HCT116 (cell line): ENCODE data around the gene ADD2. TPM values are rescaled to one million over a fixed set of nuclear protein-coding genes. Genes with fewer than 3 reads are reported as not detected.

ENCODE experiments used
- ATAC-seq: fragments of 200-7000 bp; cut with Tn5 transposase; 2 replicates; pipeline ENCODE4 v1.9.1; 2020; ENCODE audit warnings: mild to moderate bottlenecking, moderate library complexity
- BruUV-seq: library from RNA; stranded (reverse); fragments of 400-500 nt; replicated peaks from 2 replicates; lab custom pipeline; 2021; lab: Mats Ljungman, UMichigan
- CTCF ChIA-PET: fragments of 300-600 bp; sonication (Branson Sonifier 250); formaldehyde crosslinking; loops from one replicate; lab custom pipeline; 2021; ENCODE audit warnings: antibody characterized with exemption; lab: Charles Lee
- POLR2A ChIA-PET: fragments of 300-600, 350-600 bp; sonication (Branson Sonifier 250); formaldehyde crosslinking; loops from one replicate; lab custom pipeline; 2021; ENCODE audit warnings: antibody characterized with exemption; lab: Charles Lee
- RAD21 ChIA-PET, 2 experiments: fragments of 300-600 bp; sonication (Branson Sonifier 250); formaldehyde crosslinking; loops; one replicate each; lab custom pipeline; 2023; ENCODE audit warnings: low total read pairs in 2 of 2; ENCODE audit not compliant: uncharacterized antibody in 2 of 2, unreplicated experiment in 2 of 2, low non-redundant PET in 1 of 2; lab: Charles Lee
- DNase-seq: peaks from one replicate; pipeline ENCODE4 v3.0.0-alpha.2; 2010; ENCODE audit warnings: low read depth, low spot score
- H2AFZ ChIP-seq: fragments of 200-600 bp; shearing (Covaris generic), sonication (generic); 2 replicates; pipeline ENCODE4 v1.6.1; 2017; ENCODE audit warnings: low read depth, mixed run types, mixed read lengths, antibody characterized with exemption, low read length; ENCODE audit not compliant: poor library complexity, severe bottlenecking
- H3K27ac ChIP-seq: 2 replicates; pipeline ENCODE4 v1.5.1; 2012; ENCODE audit warnings: low read depth, low read length
- H3K27me3 ChIP-seq: fragments of 200-600 bp; sonication (generic); 2 replicates; pipeline ENCODE4 v1.6.1; 2016; ENCODE audit warnings: mixed run types, low read length, mixed read lengths; ENCODE audit not compliant: insufficient read depth
- H3K36me3 ChIP-seq, 2 experiments: fragments of 200-500 bp in 1 of 2; fragments of 200-600 bp in 1 of 2; sonication (Bioruptor generic) in 1 of 2; sonication (generic) in 1 of 2; 2 replicates each; pipeline versions ENCODE4 v1.5.1 to v1.6.1; 2014 to 2016; ENCODE audit warnings: low read length in 2 of 2, inconsistent platforms in 1 of 2, mixed read lengths in 1 of 2, mixed run types in 1 of 2; ENCODE audit not compliant: insufficient read depth in 2 of 2, control insufficient read depth in 1 of 2
- H3K4me1 ChIP-seq, 2 experiments: fragments of 200-600 bp in 1 of 2; sonication (generic) in 1 of 2; 2 replicates each; pipeline versions ENCODE4 v1.5.1 to v1.6.1; 2012 to 2017; ENCODE audit warnings: low read length in 2 of 2, inconsistent platforms in 1 of 2, mild to moderate bottlenecking in 1 of 2, mixed read lengths in 1 of 2, mixed run types in 1 of 2, moderate library complexity in 1 of 2; ENCODE audit not compliant: insufficient read depth in 2 of 2, control insufficient read depth in 1 of 2
- H3K4me2 ChIP-seq: fragments of 200-600 bp; sonication (generic); 2 replicates; pipeline ENCODE4 v1.6.1; 2017; ENCODE audit warnings: mixed run types, low read length, mixed read lengths
- H3K4me3 ChIP-seq, 2 experiments: fragments of 200-600 bp in 1 of 2; sonication (generic) in 1 of 2; replicated peaks in 1 of 2; 2 replicates each; pipeline ENCODE4 v1.5.1; 2011 to 2016; ENCODE audit warnings: low read length in 2 of 2, control low read depth in 1 of 2, low read depth in 1 of 2, mild to moderate bottlenecking in 1 of 2, mixed read lengths in 1 of 2, mixed run types in 1 of 2
- H3K79me2 ChIP-seq: fragments of 200-600 bp; sonication (generic); 2 replicates; pipeline ENCODE4 v1.6.1; 2017; ENCODE audit warnings: mild to moderate bottlenecking, mixed run types, low read length, moderate library complexity, mixed read lengths; ENCODE audit not compliant: insufficient read depth
- H3K9ac ChIP-seq: fragments of 200-600 bp; sonication (generic); 2 replicates; pipeline ENCODE4 v1.6.1; 2016; ENCODE audit warnings: low read length, mixed read lengths
- H3K9me2 ChIP-seq: fragments of 200-600 bp; sonication (generic), shearing (Covaris generic); 2 replicates; pipeline ENCODE4 v1.6.1; 2017; ENCODE audit warnings: mixed run types, mild to moderate bottlenecking, moderate library complexity; ENCODE audit not compliant: insufficient read depth
- H3K9me3 ChIP-seq, 2 experiments: fragments of 200-500 bp in 1 of 2; fragments of 200-600 bp in 1 of 2; sonication (Bioruptor generic) in 1 of 2; sonication (generic) in 1 of 2; 2 replicates each; pipeline ENCODE4 v1.6.1; 2014 to 2017; ENCODE audit warnings: low read length in 2 of 2, mixed read lengths in 2 of 2, inconsistent platforms in 1 of 2, low read depth in 1 of 2, mild to moderate bottlenecking in 1 of 2, mixed run types in 1 of 2, moderate library complexity in 1 of 2; ENCODE audit not compliant: control insufficient read depth in 1 of 2, insufficient read depth in 1 of 2
- H4K20me1 ChIP-seq: fragments of 200-600 bp; sonication (generic), shearing (Covaris generic); 2 replicates; pipeline ENCODE4 v1.6.1; 2017; ENCODE audit warnings: mixed run types, mild to moderate bottlenecking, moderate library complexity; ENCODE audit not compliant: insufficient read depth
- ATF3 ChIP-seq: IDR thresholded peaks from 2 replicates; pipeline ENCODE4 v1.6.1; 2012
- CBX3 ChIP-seq: IDR thresholded peaks from 2 replicates; pipeline ENCODE4 v1.6.1; 2012; ENCODE audit warnings: low read depth
- CTCF ChIP-seq, 3 experiments: fragments of 200-600 bp in 1 of 3; sonication (generic) in 1 of 3; IDR thresholded peaks in 2 of 3; conservative IDR thresholded peaks in 1 of 3; 2 replicates each; pipeline ENCODE4 v1.5.1; 2012 to 2017; ENCODE audit warnings: low read depth in 2 of 3, low read length in 2 of 3, antibody characterized with exemption in 1 of 3, borderline replicate concordance in 1 of 3, control low read depth in 1 of 3, mild to moderate bottlenecking in 1 of 3, mixed read lengths in 1 of 3, mixed run types in 1 of 3, moderate library complexity in 1 of 3; ENCODE audit not compliant: insufficient read depth in 1 of 3
- ELF1 ChIP-seq: IDR thresholded peaks from 2 replicates; pipeline ENCODE4 v1.6.1; 2012; ENCODE audit warnings: low read depth, borderline replicate concordance
- EZH2 ChIP-seq: fragments of 200-600 bp; sonication (generic); IDR thresholded peaks from 2 replicates; pipeline ENCODE4 v1.6.1; 2017; ENCODE audit warnings: antibody characterized with exemption, mixed run types
- EZH2phosphoT487 ChIP-seq: fragments of 200-600 bp; IDR thresholded peaks from 2 replicates; pipeline ENCODE4 v1.6.1; 2018; ENCODE audit warnings: antibody characterized with exemption, borderline replicate concordance
- FOSL1 ChIP-seq: IDR thresholded peaks from 2 replicates; pipeline ENCODE4 v1.6.1; 2012; ENCODE audit warnings: low read depth
- JUND ChIP-seq: IDR thresholded peaks from 2 replicates; pipeline ENCODE4 v1.6.1; 2012
- MAX ChIP-seq: IDR thresholded peaks from 2 replicates; pipeline ENCODE4 v1.6.1; 2012
- POLR2A ChIP-seq: IDR thresholded peaks from 2 replicates; pipeline ENCODE4 v1.7.0; 2011; ENCODE audit warnings: borderline replicate concordance; ENCODE audit not compliant: insufficient read depth, insufficient read length; ENCODE audit errors: extremely low read depth
- POLR2AphosphoS5 ChIP-seq: IDR thresholded peaks from 2 replicates; pipeline ENCODE4 v1.6.1; 2011; ENCODE audit warnings: mild to moderate bottlenecking, low read depth, low read length, moderate library complexity
- REST ChIP-seq: IDR thresholded peaks from 2 replicates; pipeline ENCODE4 v1.6.1; 2012; ENCODE audit warnings: low read depth
- SIN3A ChIP-seq: IDR thresholded peaks from 2 replicates; pipeline ENCODE4 v1.6.1; 2012; ENCODE audit warnings: low read depth
- SP1 ChIP-seq: IDR thresholded peaks from 2 replicates; pipeline ENCODE4 v1.6.1; 2012; ENCODE audit warnings: low read depth
- ZBTB33 ChIP-seq: IDR thresholded peaks from 2 replicates; pipeline ENCODE4 v1.6.1; 2011; ENCODE audit warnings: mild to moderate bottlenecking, low read length, moderate library complexity; ENCODE audit not compliant: insufficient replicate concordance; ENCODE audit errors: extremely low read depth
- ZFX ChIP-seq: fragments of 450-650 bp; IDR thresholded peaks from 2 replicates; pipeline ENCODE4 v1.6.1; 2017
- ZNF274 ChIP-seq: fragments of 200-500 bp; sonication (Bioruptor generic); IDR thresholded peaks from 2 replicates; pipeline ENCODE4 v1.6.1; 2014; ENCODE audit warnings: mild to moderate bottlenecking, low read depth, low read length, inconsistent platforms
- intact Hi-C: fragments of 100-400 bp; cut with micrococcal nuclease; formaldehyde crosslinking; loops from 2 replicates; pipeline ENCODE4 v1.10.0; 2022
- total RNA-seq: library from RNA; stranded (reverse); gene quantifications from one replicate; pipeline ENCODE4 v1.2.1, GENCODE V29; 2021; ENCODE audit not compliant: unreplicated experiment

ADD2 gene
- total RNA-seq, 1 experiment from 2014 or later: 0.15 TPM

GRCh38 chr2:70657246-70657645 lies 110.8 kb downstream of the ADD2 start:
- ChIA-PET POLR2A (no interaction called here), RAD21 (no interaction called here), CTCF (interaction anchor here (1.0 kb wide), 1 partner anchor 291 kb away, joined by 4 read pairs; no protein-coding TSS in a partner anchor)
- intact Hi-C loops: loop anchor here (5.0 kb wide), 2 partner anchors 205 to 290 kb away; no protein-coding TSS in a partner anchor
- Histone ChIP-seq H3K27ac (no peak overlapping the region), H3K9me3 (no peaks in the 10 kb centered on the region), H3K9ac (no peak overlapping the region), H3K36me3 (no peaks in the 10 kb centered on the region), H3K4me3 (no peak overlapping the region), H4K20me1 (no peaks in the 10 kb centered on the region), H3K27me3 (no peaks in the 10 kb centered on the region), H2AFZ (no peak overlapping the region), H3K4me2 (no peak overlapping the region), H3K79me2 (no peaks in the 10 kb centered on the region), H3K4me1 (no peaks in the 10 kb centered on the region), H3K9me2 (no peaks in the 10 kb centered on the region)
- DNase-seq (no peak), ATAC-seq (no peak)
- TF ChIP-seq MAX (no peak), ZNF274 (no peak), ZFX (no peak), ELF1 (no peak), JUND (no peak), EZH2phosphoT487 (no peak), CTCF (IDR thresholded peaks at IDR 0.05 in 2 of 3, conservative IDR thresholded peaks at IDR 0.05 in 1 of 3; ENCODE audit: borderline replicate concordance in 1 of 3, insufficient read depth in 1 of 3, low read depth in 2 of 3, low read length in 2 of 3) (no peak), EZH2 (no peak), FOSL1 (no peak), CBX3 (no peak), POLR2AphosphoS5 (no peak), ATF3 (no peak), SIN3A (no peak), SP1 (no peak), REST (no peak), POLR2A (no peak), ZBTB33 (no peak)
- BruUV-seq: no TSS peak
